Mesothelial cell of epicardium (in vitro differentiated cells): ENCODE results near the gene YES1. TPM values are rescaled to one million over a fixed set of nuclear protein-coding genes. Genes with fewer than 3 reads are reported as not detected.

Source experiments
- DNase-seq, 2 experiments: peaks; one replicate each; pipeline ENCODE4 v3.0.0; 2021; ENCODE audit warnings: low spot score in 2 of 2; ENCODE audit not compliant: unreplicated experiment in 2 of 2
- H3K27ac Mint-ChIP-seq: 2 replicates; pipeline ENCODE4 v1.8.0; 2021; ENCODE audit warnings: mixed read lengths
- H3K27me3 Mint-ChIP-seq: 2 replicates; pipeline ENCODE4 v1.8.0; 2021; ENCODE audit warnings: low read depth, mixed read lengths
- H3K36me3 Mint-ChIP-seq: 2 replicates; pipeline ENCODE4 v1.8.0; 2021; ENCODE audit warnings: mixed read lengths
- H3K4me1 Mint-ChIP-seq: 2 replicates; pipeline ENCODE4 v1.8.0; 2021; ENCODE audit warnings: mixed read lengths
- H3K4me3 Mint-ChIP-seq: 2 replicates; pipeline ENCODE4 v1.8.0; 2021; ENCODE audit warnings: mild to moderate bottlenecking, moderate library complexity, mixed read lengths
- H3K9me3 Mint-ChIP-seq: 2 replicates; pipeline ENCODE4 v1.8.0; 2021; ENCODE audit warnings: mixed read lengths
- CTCF ChIP-seq: fragments of 200-600 bp; sonication (generic); IDR thresholded peaks from one replicate; pipeline ENCODE4 v1.5.0; 2021; ENCODE audit warnings: antibody characterized with exemption; ENCODE audit not compliant: unreplicated experiment
- total RNA-seq: library from RNA; stranded (reverse); gene quantifications from 3 replicates; pipeline ENCODE4 v1.2.1, GENCODE V29; 2021

YES1 gene
- total RNA-seq: 46.5 to 53.1 TPM (median 47.5 TPM) in 3 replicates

GRCh38 chr18:811892-812375 lies at the start of gene YES1:
TSS of gene YES1 (minus strand) at chr18:812242. CDS start at chr18:756827, 55,415 bp downstream.
- peaks cover 39% of the 10 kb centered on the region for H3K4me1 Mint-ChIP-seq
- peak within 1 kb of the TSS; percentile 98 for H3K27ac Mint-ChIP-seq
- H3K9me3 Mint-ChIP-seq: no peaks in the 10 kb centered on the region
- no peak for TF ChIP-seq CTCF
- DNase-seq: no peak
- H3K36me3 Mint-ChIP-seq: no peaks in the 10 kb centered on the region
- peak within 1 kb of the TSS; percentile 93 for H3K4me3 Mint-ChIP-seq
- no peaks in the 10 kb centered on the region for H3K27me3 Mint-ChIP-seq

DNA sequence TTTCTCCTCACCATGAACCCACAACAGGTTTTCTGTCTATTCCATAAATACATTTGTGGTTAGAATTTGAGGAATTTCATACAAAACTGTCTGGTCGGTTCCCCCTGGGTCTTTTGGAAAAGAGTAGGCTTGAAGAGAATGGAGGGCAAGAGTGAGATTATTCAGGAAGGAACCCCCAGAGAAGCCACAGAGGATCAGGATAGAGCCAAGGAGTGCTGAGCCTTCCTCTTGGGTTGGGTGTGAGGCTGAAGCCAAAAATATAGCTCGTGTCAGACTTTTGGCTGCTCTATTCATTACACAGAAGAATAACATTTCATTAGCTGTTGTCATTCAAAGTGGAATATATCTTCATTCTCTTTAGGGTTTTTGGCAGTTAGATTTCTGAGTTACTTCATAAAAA lies 45.9 kb upstream of the YES1 start:
- DNase-seq: no peak
- H3K4me1 Mint-ChIP-seq: no peaks in the 10 kb centered on the region
- H3K27ac Mint-ChIP-seq: no peak overlapping the region
- no peak overlapping the region for H3K4me3 Mint-ChIP-seq
- no peak for TF ChIP-seq CTCF
- no peaks in the 10 kb centered on the region for H3K9me3 Mint-ChIP-seq
- peaks cover 15% of the 10 kb centered on the region for H3K27me3 Mint-ChIP-seq
- no peaks in the 10 kb centered on the region for H3K36me3 Mint-ChIP-seq

DNA sequence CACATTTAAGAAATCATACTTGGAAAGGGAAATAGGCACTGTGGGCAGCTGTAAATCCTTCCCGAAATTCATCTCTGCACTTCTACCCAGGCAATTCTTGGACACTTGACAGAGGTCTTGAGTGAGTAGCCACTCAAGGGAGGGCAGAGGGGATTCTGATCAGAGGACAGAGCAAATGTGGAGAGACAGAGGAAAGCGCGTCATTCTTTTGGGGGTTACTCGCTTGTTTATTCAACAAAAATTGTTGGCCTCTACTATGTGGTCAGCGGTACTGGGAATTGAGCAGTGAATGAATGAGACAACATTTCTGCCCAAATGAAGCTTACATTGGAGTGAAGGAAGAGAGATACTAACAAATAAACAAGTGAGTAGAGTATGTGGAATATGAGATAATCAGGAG lies 41.4 kb upstream of the YES1 start:
- no peak for TF ChIP-seq CTCF
- Mint-ChIP-seq H3K27ac (no peak overlapping the region), H3K9me3 (no peaks in the 10 kb centered on the region), H3K27me3 (peaks cover 10% of the 10 kb centered on the region), H3K36me3 (no peaks in the 10 kb centered on the region), H3K4me3 (no peak overlapping the region), H3K4me1 (no peaks in the 10 kb centered on the region)
- no peak for DNase-seq

DNA sequence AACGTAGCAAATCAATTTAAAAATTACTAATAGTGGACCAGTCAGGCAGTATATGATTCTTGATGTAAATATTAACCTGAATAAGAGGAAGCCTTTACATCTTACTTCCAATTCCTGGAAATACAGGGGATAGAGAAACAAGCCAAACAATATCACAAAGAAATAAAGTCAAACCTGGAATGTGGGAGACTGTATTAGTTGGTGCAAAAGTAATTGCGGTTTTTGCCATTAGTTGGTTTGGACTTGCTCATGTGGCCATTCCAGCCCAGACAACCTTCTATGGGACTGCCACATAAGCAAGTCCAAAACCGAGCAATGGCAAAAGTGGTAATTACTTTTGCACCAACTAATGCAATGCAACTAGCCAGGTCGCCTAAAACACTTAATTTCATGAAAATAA lies 38.9 kb upstream of the YES1 start:
- Mint-ChIP-seq H3K36me3 (no peaks in the 10 kb centered on the region), H3K4me1 (no peaks in the 10 kb centered on the region), H3K27ac (no peak overlapping the region), H3K4me3 (no peak overlapping the region), H3K27me3 (peaks cover 10% of the 10 kb centered on the region), H3K9me3 (no peaks in the 10 kb centered on the region)
- no peak for TF ChIP-seq CTCF
- no peak for DNase-seq

DNA sequence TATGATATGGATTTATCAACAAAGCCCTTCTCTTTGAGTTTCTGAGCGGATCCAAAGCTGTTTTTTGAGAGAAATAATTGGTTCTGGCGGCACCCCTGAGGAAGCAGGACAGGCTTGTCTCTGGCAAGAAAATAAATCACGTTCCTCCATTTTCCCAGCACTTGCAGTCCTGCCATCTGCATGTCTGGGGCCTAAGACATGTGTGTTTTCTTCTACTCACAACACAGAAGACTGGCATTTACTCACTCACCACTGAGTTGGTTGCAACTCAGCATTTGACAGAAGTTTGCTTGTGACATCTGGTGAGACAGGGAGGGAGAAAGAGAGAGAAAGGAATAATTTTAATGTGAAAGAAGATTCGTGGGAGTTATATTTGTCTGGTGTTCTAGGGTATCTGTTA lies 37.0 kb upstream of the YES1 start:
- no peak for TF ChIP-seq CTCF
- H3K9me3 Mint-ChIP-seq: no peaks in the 10 kb centered on the region
- DNase-seq: no peak
- no peak overlapping the region for H3K27ac Mint-ChIP-seq
- no peak overlapping the region for H3K4me3 Mint-ChIP-seq
- H3K36me3 Mint-ChIP-seq: no peaks in the 10 kb centered on the region
- H3K4me1 Mint-ChIP-seq: no peaks in the 10 kb centered on the region
- peaks cover 10% of the 10 kb centered on the region for H3K27me3 Mint-ChIP-seq
